ENCODE results near the gene SHC2. TPM values are rescaled to one million over a fixed set of nuclear protein-coding genes. Genes with fewer than 3 reads are reported as not detected.
A peak's percentile ranks its signal among the peaks of the same experiment; 100 is the strongest.

Gene SHC2
- total and polyA plus RNA-seq, 9 donors: 0.62 to 40.7 (median 15.4) TPM

DNA sequence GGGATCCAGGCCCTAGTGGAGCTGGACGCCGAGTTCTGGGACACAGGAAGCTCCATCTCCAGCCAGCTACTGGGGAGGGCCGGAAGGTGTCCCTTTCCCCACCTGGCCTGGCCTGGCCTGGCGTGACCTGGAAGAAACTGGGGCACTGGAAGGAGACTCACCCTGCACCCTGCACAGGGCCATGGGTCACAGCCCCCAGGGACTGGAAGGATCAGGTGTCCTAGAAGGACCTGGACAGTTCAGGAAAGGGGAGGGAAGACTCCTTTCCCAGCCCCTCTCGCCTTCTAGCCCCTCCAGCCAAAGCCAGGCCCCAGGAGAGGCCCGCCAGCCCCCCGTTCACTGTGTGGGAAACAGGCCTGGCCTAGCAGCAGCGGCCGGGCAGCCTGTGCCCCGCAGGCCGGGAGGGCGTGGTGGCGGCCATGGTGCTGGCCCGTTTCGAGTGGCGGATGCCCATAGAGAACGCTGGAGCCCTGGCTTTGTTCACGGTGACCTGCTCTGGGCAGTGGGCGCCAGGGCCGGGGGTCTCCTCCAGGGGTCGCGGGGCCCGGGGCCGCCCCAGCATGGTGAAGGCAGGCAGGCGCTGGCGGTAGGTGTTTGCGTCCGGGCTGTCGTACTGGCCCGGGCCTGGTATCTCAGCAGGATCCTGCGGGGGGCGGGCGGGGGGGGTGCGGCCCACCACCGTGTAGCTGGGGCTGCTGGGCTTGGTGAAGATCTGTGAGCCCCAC lies 2.8 kb upstream of the SHC2 start:
- Histone ChIP-seq H3K4me3 (no peak overlapping the region), H3K36me3 (no peaks in the 10 kb centered on the region), H3K27me3 (no peaks in the 10 kb centered on the region), H3K4me1 (ENCODE audit: insufficient read depth) (no peaks in the 10 kb centered on the region), H3K9me3 (no peaks in the 10 kb centered on the region), H3K27ac (no peak overlapping the region)
- no peak for DNase-seq
- 77 to 83% (median 78%) methylated on average over 15 to 35 of the region's 35 CpGs for WGBS, 3 donors
- TF ChIP-seq, protein P1, sequence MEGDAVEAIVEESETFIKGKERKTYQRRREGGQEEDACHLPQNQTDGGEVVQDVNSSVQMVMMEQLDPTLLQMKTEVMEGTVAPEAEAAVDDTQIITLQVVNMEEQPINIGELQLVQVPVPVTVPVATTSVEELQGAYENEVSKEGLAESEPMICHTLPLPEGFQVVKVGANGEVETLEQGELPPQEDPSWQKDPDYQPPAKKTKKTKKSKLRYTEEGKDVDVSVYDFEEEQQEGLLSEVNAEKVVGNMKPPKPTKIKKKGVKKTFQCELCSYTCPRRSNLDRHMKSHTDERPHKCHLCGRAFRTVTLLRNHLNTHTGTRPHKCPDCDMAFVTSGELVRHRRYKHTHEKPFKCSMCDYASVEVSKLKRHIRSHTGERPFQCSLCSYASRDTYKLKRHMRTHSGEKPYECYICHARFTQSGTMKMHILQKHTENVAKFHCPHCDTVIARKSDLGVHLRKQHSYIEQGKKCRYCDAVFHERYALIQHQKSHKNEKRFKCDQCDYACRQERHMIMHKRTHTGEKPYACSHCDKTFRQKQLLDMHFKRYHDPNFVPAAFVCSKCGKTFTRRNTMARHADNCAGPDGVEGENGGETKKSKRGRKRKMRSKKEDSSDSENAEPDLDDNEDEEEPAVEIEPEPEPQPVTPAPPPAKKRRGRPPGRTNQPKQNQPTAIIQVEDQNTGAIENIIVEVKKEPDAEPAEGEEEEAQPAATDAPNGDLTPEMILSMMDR (IDR thresholded peaks at IDR 0.05): no peak
- TF ChIP-seq EP300 (IDR thresholded peaks at IDR 0.05) (no peak), POLR2A (IDR thresholded peaks at IDR 0.05) (no peak)
- intact Hi-C loops (cut with DNase I): no loop called here

DNA sequence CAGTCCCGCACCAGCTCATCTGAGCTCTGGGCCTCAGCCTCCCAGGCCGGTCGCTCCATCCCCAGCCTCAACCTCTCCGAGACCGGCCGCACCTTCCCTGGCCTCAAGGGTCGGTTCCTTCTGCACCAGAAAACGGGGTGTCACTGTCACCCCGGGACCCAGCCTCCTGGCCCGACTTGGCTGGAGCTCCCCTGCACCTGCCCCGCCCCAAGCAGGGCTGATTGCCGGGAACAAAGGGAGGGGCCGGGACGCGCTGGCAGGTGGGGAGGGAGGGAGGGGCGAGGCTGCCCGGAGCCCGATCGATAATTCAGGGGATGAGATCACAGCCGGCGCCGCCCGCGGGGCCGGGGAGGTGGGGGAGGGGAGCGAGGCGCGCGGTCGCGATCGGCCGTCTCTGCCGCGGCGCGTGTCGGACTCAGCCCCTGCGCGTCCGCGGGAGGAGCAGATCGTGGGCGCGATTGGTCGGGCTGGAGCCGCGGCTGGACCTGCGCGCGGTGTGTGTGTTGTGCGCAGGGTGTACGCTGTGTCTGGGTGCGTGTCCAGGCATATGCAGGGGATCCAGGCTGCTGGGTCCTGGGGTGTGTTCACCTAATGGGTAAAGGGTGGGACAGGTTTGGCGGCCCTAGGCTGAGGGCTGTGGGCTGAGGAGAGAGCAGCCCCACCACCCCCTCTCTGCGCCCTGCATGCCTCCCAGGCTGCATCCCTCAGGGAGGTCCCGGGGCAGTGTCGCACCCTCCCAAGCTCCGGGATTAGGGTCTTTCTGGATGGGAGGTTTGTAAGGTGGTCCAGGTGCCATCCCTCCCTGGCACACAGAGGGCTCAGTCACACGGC lies 1.1 kb upstream of the SHC2 start:
- WGBS, 3 donors: 2 to 7% (median 4%) methylated on average over 55 to 60 of the region's 60 CpGs
- peak overlapping the region; percentile 67 for H3K4me3 ChIP-seq
- TF ChIP-seq, protein P1 (IDR thresholded peaks at IDR 0.05): no peak
- TF ChIP-seq EP300 (IDR thresholded peaks at IDR 0.05) (no peak), POLR2A (IDR thresholded peaks at IDR 0.05) (no peak)
- H3K27ac ChIP-seq: no peak overlapping the region
- H3K4me1 ChIP-seq (ENCODE audit: insufficient read depth): no peaks in the 10 kb centered on the region
- no peaks in the 10 kb centered on the region for H3K36me3 ChIP-seq
- no peaks in the 10 kb centered on the region for H3K9me3 ChIP-seq
- peak in 3 of 5 donors; percentile 41 to 60 (median 55) for DNase-seq
- no peaks in the 10 kb centered on the region for H3K27me3 ChIP-seq
- intact Hi-C loops (cut with DNase I): no loop called here

DNA sequence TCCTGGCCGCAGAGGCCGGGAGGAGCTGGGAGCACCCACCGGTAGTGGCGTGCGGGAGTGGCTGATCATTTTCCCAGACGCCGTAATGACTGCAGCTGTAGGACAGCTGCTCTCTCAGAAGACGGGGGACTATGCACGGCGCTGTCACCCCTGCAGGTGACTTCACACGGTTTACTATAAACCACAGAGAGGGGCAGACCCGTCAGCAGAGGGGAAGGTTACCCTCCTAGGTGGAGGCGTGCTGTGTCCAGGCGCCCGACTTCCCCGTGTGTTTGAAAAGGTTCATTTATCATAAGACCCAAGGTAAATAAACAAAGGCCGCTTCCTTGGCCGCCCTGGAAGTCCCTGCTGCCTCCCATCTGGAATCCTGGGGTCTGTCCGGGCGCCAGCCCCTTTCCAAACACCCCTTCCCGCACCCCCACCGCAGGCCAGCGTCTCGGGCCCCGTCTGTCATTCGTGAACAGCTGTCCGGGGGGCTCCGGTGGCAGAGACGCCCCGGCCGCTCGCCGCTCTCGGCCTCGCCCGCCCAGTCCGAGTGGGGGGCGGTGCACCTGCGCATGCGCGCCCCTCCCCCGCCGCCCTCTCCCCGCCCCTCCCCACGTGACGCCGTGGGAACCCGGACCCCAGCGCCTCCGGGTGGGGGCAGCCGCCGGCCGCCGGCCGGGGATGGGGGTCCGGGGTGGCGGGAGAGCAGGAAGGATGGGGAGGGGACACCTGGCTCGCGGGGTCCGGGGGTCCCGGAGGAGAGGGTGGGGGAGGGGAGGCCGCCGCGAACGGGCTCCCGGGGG lies 915 bp downstream of the SHC2 start:
- Histone ChIP-seq H3K27me3 (no peaks in the 10 kb centered on the region), H3K9me3 (no peaks in the 10 kb centered on the region), H3K4me3 (peak overlapping the region; percentile 67), H3K36me3 (no peaks in the 10 kb centered on the region), H3K27ac (no peak overlapping the region), H3K4me1 (ENCODE audit: insufficient read depth) (no peaks in the 10 kb centered on the region)
- 1 to 2% (median 2%) methylated on average over 27 to 66 of the region's 66 CpGs for WGBS, 3 donors
- intact Hi-C loops (cut with DNase I): no loop called here
- no peak for TF ChIP-seq POLR2A (IDR thresholded peaks at IDR 0.05)
- TF ChIP-seq, protein P1 (IDR thresholded peaks at IDR 0.05): no peak
- no peak for TF ChIP-seq EP300 (IDR thresholded peaks at IDR 0.05)
- DNase-seq: peak; percentile 62 to 84 (median 71)
